Parathyroid adenoma (tissue), 2 donors: ENCODE data around the gene TRIM40.
A peak's percentile ranks its signal among the peaks of the same experiment; 100 is the strongest.

Experiments used
- H2AFZ ChIP-seq: fragments of 300-600 bp; sonication (generic); one replicate; pipeline ENCODE4 v1.7.0; 2017; ENCODE audit warnings: antibody characterized with exemption, mild to moderate bottlenecking
- H3K27ac ChIP-seq: fragments of 300-600 bp; sonication (generic); one replicate; pipeline ENCODE4 v1.7.0; 2017
- H3K27me3 ChIP-seq: fragments of 300-600 bp; sonication (generic); one replicate; pipeline ENCODE4 v1.7.0; 2017; ENCODE audit warnings: low read length; ENCODE audit not compliant: control insufficient read depth, insufficient read depth
- H3K36me3 ChIP-seq: fragments of 300-600 bp; sonication (generic); one replicate; pipeline ENCODE4 v1.7.0; 2017; ENCODE audit warnings: low read length; ENCODE audit not compliant: control insufficient read depth, insufficient read depth
- H3K4me1 ChIP-seq: fragments of 300-600 bp; sonication (generic); one replicate; pipeline ENCODE4 v1.7.0; 2017; ENCODE audit warnings: control low read depth
- H3K4me2 ChIP-seq: fragments of 300-600 bp; sonication (generic); one replicate; pipeline ENCODE4 v1.7.0; 2017; ENCODE audit warnings: low read length
- H3K4me3 ChIP-seq: fragments of 300-600 bp; sonication (generic); one replicate; pipeline ENCODE4 v1.7.0; 2017; ENCODE audit warnings: low read depth, low read length
- H3K79me2 ChIP-seq: fragments of 300-600 bp; sonication (generic); one replicate; pipeline ENCODE4 v1.7.0; 2017; ENCODE audit warnings: control low read depth
- H3K9ac ChIP-seq: fragments of 300-600 bp; sonication (generic); one replicate; pipeline ENCODE4 v1.7.0; 2017; ENCODE audit warnings: mild to moderate bottlenecking
- H3K9me3 ChIP-seq: fragments of 300-600 bp; sonication (generic); one replicate; pipeline ENCODE4 v1.7.0; 2017; ENCODE audit warnings: low read length; ENCODE audit not compliant: control insufficient read depth
- CTCF ChIP-seq: fragments of 300-600 bp; sonication (generic); IDR thresholded peaks from one replicate; pipeline ENCODE4 v1.7.0; 2017; ENCODE audit warnings: antibody characterized with exemption, mild to moderate bottlenecking
- donor health status: primary hyperparathyroidism.

Gene TRIM40

GRCh38 chr6:30168741-30169140 lies 32.8 kb downstream of the TRIM40 start:
- Histone ChIP-seq H2AFZ (no peak overlapping the region), H3K4me3 (no peak overlapping the region), H3K9ac (no peak overlapping the region), H3K4me2 (no peak overlapping the region), H3K9me3 (no peaks in the 10 kb centered on the region), H3K27me3 (no peaks in the 10 kb centered on the region), H3K4me1 (no peaks in the 10 kb centered on the region), H3K79me2 (no peaks in the 10 kb centered on the region), H3K36me3 (no peaks in the 10 kb centered on the region), H3K27ac (no peak overlapping the region)
- TF ChIP-seq CTCF = no peak

- Histone ChIP-seq H3K36me3 (no peaks in the 10 kb centered on the region), H3K9me3 (no peaks in the 10 kb centered on the region), H3K27me3 (no peaks in the 10 kb centered on the region), H3K9ac (no peak overlapping the region), H3K4me2 (no peak overlapping the region), H2AFZ (no peak overlapping the region), H3K4me3 (no peak overlapping the region), H3K27ac (no peak overlapping the region), H3K4me1 (no peaks in the 10 kb centered on the region), H3K79me2 (no peaks in the 10 kb centered on the region)
- TF ChIP-seq CTCF = peak; percentile 62
Observed at GRCh38 chr6:30169658-30170614, 34.0 kb downstream of the TRIM40 start.

- H3K27me3 ChIP-seq = no peaks in the 10 kb centered on the region
- H3K4me3 ChIP-seq = no peak overlapping the region
Observed at GRCh38 chr6:30171677-30172471, 35.9 kb downstream of the TRIM40 start.

GRCh38 chr6:30172681-30173080 lies 36.7 kb downstream of the TRIM40 start:
- Histone ChIP-seq H2AFZ (no peak overlapping the region), H3K27ac (no peak overlapping the region), H3K9ac (no peak overlapping the region), H3K79me2 (no peaks in the 10 kb centered on the region), H3K4me1 (no peaks in the 10 kb centered on the region), H3K9me3 (no peaks in the 10 kb centered on the region), H3K4me2 (no peak overlapping the region), H3K27me3 (no peaks in the 10 kb centered on the region), H3K4me3 (no peak overlapping the region), H3K36me3 (no peaks in the 10 kb centered on the region)
- TF ChIP-seq CTCF = no peak

More at GRCh38 chr6:30171677-30172471, 35.9 kb downstream of the TRIM40 start:
- no peak for TF ChIP-seq CTCF
- H3K4me1 ChIP-seq = no peaks in the 10 kb centered on the region
- no peaks in the 10 kb centered on the region for H3K36me3 ChIP-seq
- H3K9ac ChIP-seq = no peak overlapping the region
- H3K9me3 ChIP-seq = no peaks in the 10 kb centered on the region
- H2AFZ ChIP-seq = peak overlapping the region; percentile 45
- no peak overlapping the region for H3K27ac ChIP-seq
- H3K79me2 ChIP-seq = no peaks in the 10 kb centered on the region
- H3K4me2 ChIP-seq = no peak overlapping the region
